Coronary artery (tissue), 2 donors: ENCODE data around the gene EPN3.
A peak's percentile ranks its signal among the peaks of the same experiment; 100 is the strongest.

Experiments
- DNase-seq: peaks from one replicate; pipeline ENCODE4 v3.0.0-alpha.2; 2017; ENCODE audit warnings: low spot score
- H3K27ac ChIP-seq, 2 donors: fragments of 200-600 bp; sonication (generic); one replicate each; pipeline ENCODE4 v1.5.1; 2016 to 2019
- H3K4me3 ChIP-seq: fragments of 200-600 bp; sonication (generic); 2 replicates; pipeline ENCODE4 v1.5.1; 2016; ENCODE audit warnings: mild to moderate bottlenecking, moderate library complexity
- TF ChIP-seq, protein P1 (sequence below): fragments of 200-600 bp; sonication (generic); IDR thresholded peaks from one replicate; pipeline ENCODE4 v1.5.1; 2019; ENCODE audit warnings: antibody characterized with exemption

EPN3 gene

DNA sequence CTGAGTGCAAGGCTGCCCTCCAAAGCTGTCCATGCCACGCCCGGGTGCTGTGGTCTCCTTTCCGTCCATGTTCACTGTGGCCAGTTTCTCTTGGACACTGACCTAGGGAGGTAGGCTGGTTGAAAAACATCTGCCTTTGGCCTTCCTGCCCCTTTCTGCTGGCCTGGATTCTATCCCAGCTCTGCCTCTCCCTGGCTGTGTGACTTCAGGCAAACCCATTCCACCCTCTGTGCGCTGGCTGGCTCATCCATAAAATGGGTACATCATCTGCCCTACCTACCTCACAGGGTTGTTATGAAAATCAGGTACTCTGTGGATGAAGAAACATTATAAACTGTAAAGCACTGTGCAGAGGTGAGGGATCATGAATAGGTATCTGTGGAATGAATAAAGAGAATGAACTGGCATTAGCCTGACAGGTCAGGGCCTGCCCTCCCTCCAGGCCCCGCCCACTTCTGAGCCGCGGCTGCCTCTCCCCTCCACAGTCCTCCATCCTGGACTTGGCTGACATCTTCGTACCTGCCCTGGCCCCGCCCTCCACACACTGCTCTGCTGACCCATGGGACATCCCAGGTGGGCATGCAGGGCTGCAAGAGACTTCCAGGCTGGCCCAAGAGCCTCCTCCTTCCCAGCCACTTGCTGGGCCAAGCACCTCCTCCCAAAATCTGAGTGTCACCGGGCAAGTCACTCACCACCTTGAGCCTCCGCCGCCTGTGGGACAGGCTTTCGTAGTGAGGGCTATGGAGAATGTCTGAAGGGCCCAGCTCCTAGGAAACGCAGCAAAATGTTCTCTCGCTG, 7.4 kb downstream of the EPN3 start:
- TF ChIP-seq, protein P1, sequence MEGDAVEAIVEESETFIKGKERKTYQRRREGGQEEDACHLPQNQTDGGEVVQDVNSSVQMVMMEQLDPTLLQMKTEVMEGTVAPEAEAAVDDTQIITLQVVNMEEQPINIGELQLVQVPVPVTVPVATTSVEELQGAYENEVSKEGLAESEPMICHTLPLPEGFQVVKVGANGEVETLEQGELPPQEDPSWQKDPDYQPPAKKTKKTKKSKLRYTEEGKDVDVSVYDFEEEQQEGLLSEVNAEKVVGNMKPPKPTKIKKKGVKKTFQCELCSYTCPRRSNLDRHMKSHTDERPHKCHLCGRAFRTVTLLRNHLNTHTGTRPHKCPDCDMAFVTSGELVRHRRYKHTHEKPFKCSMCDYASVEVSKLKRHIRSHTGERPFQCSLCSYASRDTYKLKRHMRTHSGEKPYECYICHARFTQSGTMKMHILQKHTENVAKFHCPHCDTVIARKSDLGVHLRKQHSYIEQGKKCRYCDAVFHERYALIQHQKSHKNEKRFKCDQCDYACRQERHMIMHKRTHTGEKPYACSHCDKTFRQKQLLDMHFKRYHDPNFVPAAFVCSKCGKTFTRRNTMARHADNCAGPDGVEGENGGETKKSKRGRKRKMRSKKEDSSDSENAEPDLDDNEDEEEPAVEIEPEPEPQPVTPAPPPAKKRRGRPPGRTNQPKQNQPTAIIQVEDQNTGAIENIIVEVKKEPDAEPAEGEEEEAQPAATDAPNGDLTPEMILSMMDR: no peak
- no peak for DNase-seq
- no peak overlapping the region for H3K27ac ChIP-seq
- no peak overlapping the region for H3K4me3 ChIP-seq

DNA sequence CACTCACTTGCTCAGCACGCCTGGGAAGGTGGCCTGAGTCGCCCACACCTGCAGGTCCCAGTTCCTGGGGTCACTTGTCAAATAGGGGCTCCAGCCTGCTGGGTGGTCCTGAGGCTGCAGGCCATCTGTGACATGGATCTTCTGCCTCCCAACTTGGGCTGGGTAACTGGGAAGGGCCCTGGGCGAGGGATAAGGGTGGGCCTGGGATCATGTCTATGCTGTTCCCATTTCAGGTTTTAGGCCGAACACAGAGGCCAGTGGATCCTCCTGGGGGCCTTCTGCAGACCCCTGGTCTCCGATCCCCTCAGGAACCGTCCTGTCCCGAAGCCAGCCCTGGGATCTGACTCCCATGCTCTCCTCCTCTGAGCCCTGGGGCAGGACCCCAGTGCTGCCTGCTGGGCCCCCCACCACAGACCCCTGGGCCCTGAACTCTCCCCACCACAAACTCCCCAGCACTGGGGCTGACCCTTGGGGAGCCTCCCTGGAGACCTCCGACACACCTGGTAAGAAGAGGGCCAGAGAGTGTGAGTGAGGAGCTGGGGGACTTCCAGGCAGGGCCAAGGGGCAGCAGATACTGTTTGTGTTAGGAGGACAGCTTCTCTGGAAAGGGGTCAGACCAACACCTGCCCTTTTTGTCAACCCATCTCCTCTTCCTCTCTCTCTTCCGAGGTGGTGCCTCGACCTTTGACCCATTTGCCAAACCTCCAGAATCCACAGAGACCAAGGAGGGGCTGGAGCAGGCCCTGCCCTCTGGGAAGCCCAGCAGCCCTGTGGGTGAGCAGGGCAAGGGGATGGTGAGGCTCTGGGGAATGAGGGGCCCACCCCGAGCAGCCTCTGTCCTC, 8.2 kb downstream of the EPN3 start:
- Histone ChIP-seq H3K4me3 (peak overlapping the region; percentile 77), H3K27ac (peak overlapping the region in 1 of 2 donors; percentile 76)
- DNase-seq: no peak
- TF ChIP-seq, protein P1: no peak

DNA sequence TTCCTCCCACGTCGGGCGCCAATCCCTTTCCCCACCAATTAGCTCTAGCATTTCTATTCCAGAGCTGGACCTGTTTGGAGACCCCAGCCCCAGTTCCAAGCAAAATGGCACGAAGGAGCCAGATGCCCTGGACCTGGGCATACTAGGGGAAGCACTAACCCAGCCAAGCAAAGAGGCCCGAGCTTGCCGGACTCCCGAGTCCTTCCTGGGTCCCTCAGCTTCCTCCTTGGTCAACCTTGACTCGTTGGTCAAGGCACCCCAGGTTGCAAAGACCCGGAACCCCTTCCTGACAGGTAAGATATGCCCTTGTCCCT, 8.8 kb downstream of the EPN3 start:
- DNase-seq: no peak
- Histone ChIP-seq H3K4me3 (peak overlapping the region; percentile 77), H3K27ac (peak overlapping the region in 1 of 2 donors; percentile 76)
- TF ChIP-seq, protein P1: no peak

DNA sequence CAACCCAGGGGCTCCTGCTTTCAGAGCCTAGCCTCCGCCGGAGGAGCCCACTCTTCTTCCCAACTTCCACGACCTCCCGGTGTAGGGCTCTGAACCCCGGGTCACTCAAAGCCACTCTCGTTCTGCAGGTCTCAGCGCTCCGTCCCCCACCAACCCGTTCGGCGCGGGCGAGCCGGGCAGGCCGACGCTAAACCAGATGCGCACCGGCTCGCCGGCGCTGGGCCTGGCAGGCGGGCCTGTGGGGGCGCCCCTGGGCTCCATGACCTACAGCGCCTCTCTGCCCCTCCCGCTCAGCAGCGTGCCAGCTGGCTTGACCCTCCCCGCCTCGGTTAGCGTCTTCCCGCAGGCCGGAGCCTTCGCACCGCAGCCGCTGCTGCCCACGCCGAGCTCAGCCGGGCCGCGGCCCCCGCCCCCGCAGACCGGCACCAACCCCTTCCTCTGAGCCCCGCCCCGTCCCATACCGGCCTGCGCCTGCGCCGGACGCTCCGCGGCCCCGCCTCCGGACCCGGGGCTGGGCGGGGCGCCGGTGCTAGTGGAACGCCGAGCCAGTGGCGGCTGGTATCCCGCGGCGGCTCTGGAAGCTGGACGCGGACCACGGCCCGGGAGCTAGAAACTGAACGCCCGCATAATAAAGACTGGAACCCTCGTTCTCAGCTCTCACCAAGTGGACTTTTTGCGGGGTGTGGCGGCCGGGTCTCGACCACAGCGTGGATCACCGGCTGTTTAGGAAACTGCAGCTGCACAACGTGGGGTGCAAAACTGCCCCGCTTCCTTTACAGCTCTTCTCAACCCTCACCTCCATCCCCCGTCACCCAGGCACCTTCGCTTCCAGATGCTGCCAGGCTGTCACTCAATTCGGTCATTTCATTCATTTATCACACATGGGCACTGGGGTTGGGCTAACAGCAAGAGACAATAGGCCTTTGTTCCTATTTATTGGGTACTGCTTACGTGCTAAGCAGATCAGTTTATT, 9.5 kb downstream of the EPN3 start:
- peak; percentile 87 for DNase-seq
- H3K27ac ChIP-seq: peak overlapping the region; percentile 36 to 76
- peak overlapping the region; percentile 77 for H3K4me3 ChIP-seq
- TF ChIP-seq, protein P1: no peak

DNA sequence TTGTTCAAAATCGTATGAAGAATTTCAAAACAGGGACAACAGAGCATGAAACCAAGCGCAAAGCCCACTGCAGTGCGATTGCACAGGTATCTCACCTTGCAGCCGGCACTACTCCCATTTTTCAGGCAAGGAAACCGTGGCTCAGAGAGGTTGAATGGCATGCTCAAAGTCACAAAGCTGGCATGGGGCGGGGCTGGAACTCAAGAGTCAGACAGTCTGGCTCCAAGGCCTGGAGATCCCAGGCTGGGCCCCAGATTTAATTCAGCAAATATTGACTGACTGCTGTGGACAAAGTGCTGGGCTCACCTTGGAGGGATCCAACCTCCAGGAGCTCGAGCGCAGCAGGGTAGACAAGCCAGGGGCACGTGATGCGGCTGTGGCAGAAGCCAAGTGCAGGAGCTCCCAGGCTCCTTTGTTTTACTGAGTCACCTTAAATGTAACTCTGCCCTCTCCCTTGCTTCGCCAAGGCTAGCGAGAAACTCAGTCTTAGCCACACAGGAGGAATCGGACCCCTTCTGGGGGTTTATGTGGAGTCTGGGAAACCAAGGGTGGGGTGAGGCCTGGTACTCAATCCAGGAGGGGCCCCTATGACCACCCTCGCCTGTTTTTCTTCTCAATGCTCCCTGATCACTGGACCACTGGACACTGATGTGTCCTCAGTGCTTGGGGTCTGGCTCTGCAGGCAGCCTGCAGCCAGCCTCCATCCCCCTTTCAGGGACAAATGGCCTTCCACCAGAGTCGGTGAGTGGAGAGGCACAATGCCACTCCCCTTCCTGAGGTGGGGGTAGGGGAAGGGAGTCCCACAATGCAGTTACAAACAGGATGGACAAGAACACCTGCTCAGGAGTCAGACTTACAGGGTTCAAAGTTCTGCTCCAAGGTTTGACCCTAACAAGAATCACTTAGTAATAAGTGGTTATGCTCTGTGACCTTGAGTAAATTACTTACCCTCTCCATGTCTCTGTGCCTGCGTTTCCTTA, 10.6 kb downstream of the EPN3 start:
- TF ChIP-seq, protein P1: no peak
- DNase-seq: no peak
- peak overlapping the region; percentile 77 for H3K4me3 ChIP-seq
- H3K27ac ChIP-seq: no peak overlapping the region

DNA sequence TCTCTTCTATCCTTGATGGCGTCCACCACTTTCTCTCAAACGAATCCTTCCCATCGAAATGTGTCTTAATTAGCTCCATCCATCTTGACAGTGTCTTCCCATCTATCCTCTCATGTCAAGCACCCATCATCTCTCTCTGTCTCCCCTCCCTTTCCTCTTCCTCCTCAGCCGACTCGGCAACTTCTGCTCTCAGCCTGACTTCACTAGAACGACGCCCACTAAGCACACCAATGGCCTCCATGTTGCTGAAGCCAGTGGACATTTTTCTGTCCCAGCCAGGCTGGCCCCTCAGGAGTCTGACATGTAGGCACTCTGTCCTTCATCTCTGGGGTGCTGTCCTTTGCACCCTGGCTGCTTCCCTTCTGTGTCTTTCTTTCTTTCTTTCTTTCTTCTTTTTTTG, 12.0 kb downstream of the EPN3 start:
- no peak overlapping the region for H3K4me3 ChIP-seq
- no peak for DNase-seq
- H3K27ac ChIP-seq: no peak overlapping the region
- TF ChIP-seq, protein P1: no peak
